Uterus (tissue), 4 donors: Measurements from ENCODE around the gene UHMK1. TPM values are rescaled to one million over a fixed set of nuclear protein-coding genes. Genes with fewer than 3 reads are reported as not detected.

Experiments
- DNase-seq, 2 donors: peaks; one replicate each; pipeline ENCODE4 v3.0.0-alpha.2; 2019 to 2020
- H3K27ac ChIP-seq, 2 donors: fragments of 200-600 bp; sonication (generic); 1 replicate in 1 of 2; 2 replicates in 1 of 2; pipeline ENCODE4 v1.5.1; 2016 to 2018
- H3K27me3 ChIP-seq, 2 donors: fragments of 200-600 bp; sonication (generic); one replicate each; pipeline ENCODE4 v1.5.1; 2018 to 2019; ENCODE audit warnings: control low read depth in 1 of 2
- H3K36me3 ChIP-seq, 2 donors: fragments of 200-600 bp; sonication (generic); one replicate each; pipeline ENCODE4 v1.5.1; 2019; ENCODE audit warnings: control low read depth in 1 of 2
- H3K4me1 ChIP-seq, 2 donors: fragments of 200-600 bp; sonication (generic); one replicate each; pipeline ENCODE4 v1.5.1; 2018 to 2019; ENCODE audit warnings: control low read depth in 1 of 2
- H3K4me3 ChIP-seq, 2 donors: fragments of 200-600 bp; sonication (generic); 1 replicate in 1 of 2; 2 replicates in 1 of 2; pipeline ENCODE4 v1.5.1; 2018 to 2019; ENCODE audit warnings: mild to moderate bottlenecking in 1 of 2
- H3K9me3 ChIP-seq, 2 donors: fragments of 200-600 bp; sonication (generic); one replicate each; pipeline ENCODE4 v1.5.1; 2019; ENCODE audit warnings: control low read depth in 1 of 2
- CTCF ChIP-seq, 4 experiments: fragments of 200-600 bp in 2 of 4; fragments of 450-650 bp in 2 of 4; sonication (generic) in 2 of 4; IDR thresholded peaks; one replicate each; pipeline ENCODE4 v1.5.1; 2016 to 2019; ENCODE audit warnings: antibody characterized with exemption in 4 of 4, mild to moderate bottlenecking in 2 of 4, moderate library complexity in 1 of 4
- POLR2A ChIP-seq, 2 donors: fragments of 450-650 bp; IDR thresholded peaks; one replicate each; pipeline ENCODE4 v1.6.1; 2016; ENCODE audit warnings: antibody characterized with exemption in 2 of 2, mild to moderate bottlenecking in 1 of 2, moderate library complexity in 1 of 2
- intact Hi-C: fragments of 100-400 bp; cut with DNase I; formaldehyde crosslinking; loops from one replicate; pipeline ENCODE4 v1.15.1; 2023; ENCODE audit warnings: low total_unique reads
- total RNA-seq, 4 donors: library from RNA; depleted of rRNA in 3 of 4; stranded (reverse); fragments of >200 nt in 3 of 4; gene quantifications; one replicate each; pipeline versions ENCODE4 v1.1.0 to v1.2.4, GENCODE V29; 2014 to 2023
- donor health status: DM: yes; HTN: yes; CAD: no.

UHMK1 gene
- total RNA-seq, 4 donors from 2014 or later, result 9.2 to 58.8 (median 31.6) TPM

GRCh38 chr1:162530307-162530987 lies 32.8 kb downstream of the UHMK1 start:
- DNase-seq, result no peak
- intact Hi-C loops, result no loop called here
- TF ChIP-seq POLR2A (IDR thresholded peaks at IDR 0.05) (no peak), CTCF (IDR thresholded peaks at IDR 0.05) (no peak)
- Histone ChIP-seq H3K4me3 (no peak overlapping the region), H3K27me3 (no peaks in the 10 kb centered on the region), H3K4me1 (no peaks in the 10 kb centered on the region), H3K9me3 (no peaks in the 10 kb centered on the region), H3K27ac (no peak overlapping the region), H3K36me3 (no peaks in the 10 kb centered on the region)

GRCh38 chr1:162530988-162531319 lies 33.3 kb downstream of the UHMK1 start:
- TF ChIP-seq CTCF (IDR thresholded peaks at IDR 0.05), result no peak
- TF ChIP-seq POLR2A (IDR thresholded peaks at IDR 0.05), result no peak
- intact Hi-C loops, result no loop called here
- Histone ChIP-seq H3K27ac (no peak overlapping the region), H3K9me3 (no peaks in the 10 kb centered on the region), H3K4me1 (no peaks in the 10 kb centered on the region), H3K27me3 (no peaks in the 10 kb centered on the region), H3K4me3 (no peak overlapping the region), H3K36me3 (no peaks in the 10 kb centered on the region)
- DNase-seq, result no peak

- no peak overlapping the region for H3K4me3 ChIP-seq
- no peaks in the 10 kb centered on the region for H3K27me3 ChIP-seq
- no peak overlapping the region for H3K27ac ChIP-seq
- intact Hi-C loops, result no loop called here
- no peaks in the 10 kb centered on the region for H3K9me3 ChIP-seq
- no peak for DNase-seq
- H3K4me1 ChIP-seq, result no peaks in the 10 kb centered on the region
- TF ChIP-seq CTCF (IDR thresholded peaks at IDR 0.05) (no peak), POLR2A (IDR thresholded peaks at IDR 0.05) (no peak)
- no peaks in the 10 kb centered on the region for H3K36me3 ChIP-seq
These were observed 37.9 kb downstream of the UHMK1 start for GRCh38 chr1:162535501-162535900.

- Histone ChIP-seq H3K36me3 (no peaks in the 10 kb centered on the region), H3K9me3 (no peaks in the 10 kb centered on the region), H3K27ac (no peak overlapping the region), H3K27me3 (no peaks in the 10 kb centered on the region), H3K4me1 (no peaks in the 10 kb centered on the region), H3K4me3 (no peak overlapping the region)
- DNase-seq, result no peak
- TF ChIP-seq POLR2A (IDR thresholded peaks at IDR 0.05) (no peak), CTCF (IDR thresholded peaks at IDR 0.05) (no peak)
- intact Hi-C loops, result no loop called here
These were observed 38.9 kb downstream of the UHMK1 start for GRCh38 chr1:162536511-162536910.

GRCh38 chr1:162537216-162537615 lies 39.6 kb downstream of the UHMK1 start:
- Histone ChIP-seq H3K27ac (no peak overlapping the region), H3K4me3 (no peak overlapping the region), H3K9me3 (no peaks in the 10 kb centered on the region), H3K36me3 (no peaks in the 10 kb centered on the region), H3K27me3 (no peaks in the 10 kb centered on the region), H3K4me1 (no peaks in the 10 kb centered on the region)
- TF ChIP-seq POLR2A (IDR thresholded peaks at IDR 0.05) (no peak), CTCF (IDR thresholded peaks at IDR 0.05) (no peak)
- no peak for DNase-seq
- intact Hi-C loops, result no loop called here
